Activated effector memory CD4-positive, alpha-beta T cell treated with Interleukin-2 at 50 U/mL for 16 hours (primary cell): ENCODE data around the gene RBBP8NL.

ENCODE experiments used
- DNase-seq: peaks from one replicate; pipeline ENCODE4 v3.0.0-alpha.2; 2020

The RBBP8NL gene

GRCh38 chr20:62418709-62419487 is 8.4 kb downstream of the RBBP8NL start:
- no peak for DNase-seq

GRCh38 chr20:62417981-62418708 is 9.2 kb downstream of the RBBP8NL start:
- DNase-seq = no peak

GRCh38 chr20:62416651-62417637 is 10.4 kb downstream of the RBBP8NL start:
- DNase-seq = no peak

GRCh38 chr20:62415354-62416111 is 11.8 kb downstream of the RBBP8NL start:
- no peak for DNase-seq

GRCh38 chr20:62413896-62414481 is 13.3 kb downstream of the RBBP8NL start:
- no peak for DNase-seq

- no peak for DNase-seq
Observed at GRCh38 chr20:62413025-62413570, 14.2 kb downstream of the RBBP8NL start.

- no peak for DNase-seq
Observed at GRCh38 chr20:62412194-62413024, 14.9 kb downstream of the RBBP8NL start.

GRCh38 chr20:62411479-62412193 is 15.7 kb downstream of the RBBP8NL start:
- DNase-seq = no peak

- no peak for DNase-seq
Observed at GRCh38 chr20:62410746-62411478, 16.4 kb downstream of the RBBP8NL start.

GRCh38 chr20:62409931-62410745 is 17.2 kb downstream of the RBBP8NL start:
- DNase-seq = no peak

- DNase-seq = no peak
Observed at GRCh38 chr20:62409086-62409853, 18.1 kb downstream of the RBBP8NL start.

GRCh38 chr20:62408640-62409039 is 18.7 kb downstream of the RBBP8NL start:
- no peak for DNase-seq

- DNase-seq = no peak
Observed at GRCh38 chr20:62408055-62408454, 19.3 kb downstream of the RBBP8NL start.

- peak; percentile 87 for DNase-seq
Observed at GRCh38 chr20:62407221-62407992, 19.9 kb downstream of the RBBP8NL start, which contains the start of gene CABLES2. Gene CABLES2 (minus strand): TSS chr20:62407285. CDS start chr20:62407276, 9 bp downstream.

GRCh38 chr20:62406635-62407176 is 20.6 kb downstream of the RBBP8NL start:
- DNase-seq = no peak

GRCh38 chr20:62405981-62406513 is 21.3 kb downstream of the RBBP8NL start:
- no peak for DNase-seq
